Upper lobe of left lung (tissue), 6 donors: Measurements from ENCODE around the gene ABI1. TPM values are rescaled to one million over a fixed set of nuclear protein-coding genes. Genes with fewer than 3 reads are reported as not detected.

Experiments used
- ATAC-seq, 2 donors: fragments of 200-7000 bp; cut with Tn5 transposase; one replicate each; pipeline ENCODE4 v1.9.1; 2022; ENCODE audit warnings: mild to moderate bottlenecking in 2 of 2, moderate library complexity in 2 of 2; ENCODE audit not compliant: low FRiP score in 2 of 2
- DNase-seq, 2 donors: peaks; one replicate each; pipeline ENCODE4 v3.0.0-alpha.2; 2019 to 2020
- H3K27ac ChIP-seq, 4 donors: fragments of 200-600 bp; sonication (generic); one replicate each; pipeline ENCODE4 v1.5.1; 2016 to 2019
- H3K27me3 ChIP-seq, 4 donors: fragments of 200-600 bp; sonication (generic); one replicate each; pipeline ENCODE4 v1.5.1; 2017 to 2019
- H3K36me3 ChIP-seq, 4 donors: fragments of 200-600 bp; sonication (generic); one replicate each; pipeline ENCODE4 v1.5.1; 2016 to 2019
- H3K4me1 ChIP-seq, 4 donors: fragments of 200-600 bp; sonication (generic); one replicate each; pipeline ENCODE4 v1.5.1; 2018 to 2019
- H3K4me3 ChIP-seq, 4 donors: fragments of 200-600 bp; sonication (generic); one replicate each; pipeline ENCODE4 v1.5.1; 2017 to 2019; ENCODE audit warnings: mild to moderate bottlenecking in 2 of 4, moderate library complexity in 1 of 4
- H3K9me3 ChIP-seq, 4 donors: fragments of 200-600 bp; sonication (generic); one replicate each; pipeline ENCODE4 v1.5.1; 2018 to 2019
- CTCF ChIP-seq, 6 experiments: fragments of 450-650 bp in 4 of 6; fragments of 200-600 bp in 2 of 6; sonication (generic) in 2 of 6; IDR thresholded peaks; one replicate each; pipeline ENCODE4 v1.5.1; 2016 to 2019; ENCODE audit warnings: antibody characterized with exemption in 6 of 6
- EP300 ChIP-seq, 4 donors: sonication (generic); formaldehyde crosslinking; IDR thresholded peaks; one replicate each; pipeline ENCODE4 v1.5.1; 2017; ENCODE audit warnings: antibody characterized with exemption in 4 of 4, control low read depth in 2 of 4
- POLR2A ChIP-seq, 4 donors: fragments of 450-650 bp; IDR thresholded peaks; one replicate each; pipeline ENCODE4 v1.5.1; 2016 to 2017; ENCODE audit warnings: antibody characterized with exemption in 4 of 4, mild to moderate bottlenecking in 2 of 4
- POLR2AphosphoS5 ChIP-seq, 2 donors: sonication (generic); formaldehyde crosslinking; IDR thresholded peaks; one replicate each; pipeline ENCODE4 v1.5.1; 2017; ENCODE audit warnings: antibody characterized with exemption in 2 of 2
- WGBS, 2 donors: methylation state at CpG; one replicate each; pipeline ENCODE4 v1.1.5; 2017 to 2018; 5-methylcytosine and 5-hydroxymethylcytosine counted together
- total RNA-seq, 6 donors: library from RNA; depleted of rRNA in 4 of 6; stranded (reverse); fragments of >200 nt in 4 of 6; gene quantifications; one replicate each; pipeline versions ENCODE4 v1.1.0 to v1.2.1, GENCODE V29; 2016 to 2021
- donor health status: DM: no; HTN: no; CAD: no; lungs with moderate emphysema.
- donor health status: DM: no; HTN: yes; CAD: no; lungs with severe emphysema.

The ABI1 gene
- total RNA-seq, 6 donors from 2014 or later: 23.5 to 57.6 (median 48.6) TPM

- Histone ChIP-seq H3K4me3 (no peak overlapping the region), H3K4me1 (peaks cover 0 to 11% (median 0%) of the 10 kb centered on the region in 4 donors), H3K36me3 (no peaks in the 10 kb centered on the region), H3K27ac (no peak overlapping the region), H3K27me3 (no peaks in the 10 kb centered on the region), H3K9me3 (no peaks in the 10 kb centered on the region)
- 89 to 98% methylated on average over 3 of the region's 3 CpGs for WGBS, 2 donors
- DNase-seq: no peak
- TF ChIP-seq POLR2AphosphoS5 (IDR thresholded peaks at IDR 0.05) (no peak), CTCF (IDR thresholded peaks at IDR 0.05) (no peak), POLR2A (IDR thresholded peaks at IDR 0.05) (no peak), EP300 (IDR thresholded peaks at IDR 0.05) (no peak)
- ATAC-seq: no peak
Observed at GRCh38 chr10:26787362-26787761, 73.4 kb downstream of the ABI1 start.

GRCh38 chr10:26781797-26782196 is 79.0 kb downstream of the ABI1 start:
- no peak for DNase-seq
- peaks cover 16 to 36% (median 20%) of the 10 kb centered on the region in 4 donors for H3K4me1 ChIP-seq
- H3K27ac ChIP-seq: no peak overlapping the region
- H3K36me3 ChIP-seq: no peaks in the 10 kb centered on the region
- WGBS, 2 donors: 90 to 97% methylated on average over 2 of the region's 2 CpGs
- ATAC-seq: no peak
- no peaks in the 10 kb centered on the region for H3K9me3 ChIP-seq
- TF ChIP-seq POLR2A (IDR thresholded peaks at IDR 0.05) (no peak), EP300 (IDR thresholded peaks at IDR 0.05) (no peak), CTCF (IDR thresholded peaks at IDR 0.05) (no peak), POLR2AphosphoS5 (IDR thresholded peaks at IDR 0.05) (no peak)
- H3K27me3 ChIP-seq: no peaks in the 10 kb centered on the region
- no peak overlapping the region for H3K4me3 ChIP-seq

- H3K27me3 ChIP-seq: no peaks in the 10 kb centered on the region
- H3K4me3 ChIP-seq: no peak overlapping the region
- no peak for DNase-seq
- no peak overlapping the region for H3K27ac ChIP-seq
- no peaks in the 10 kb centered on the region for H3K9me3 ChIP-seq
- 61 to 73% methylated on average over 4 of the region's 4 CpGs for WGBS, 2 donors
- peaks cover 16 to 36% (median 20%) of the 10 kb centered on the region in 4 donors for H3K4me1 ChIP-seq
- no peaks in the 10 kb centered on the region for H3K36me3 ChIP-seq
- ATAC-seq: peak in 1 of 2 donors; percentile 76
- TF ChIP-seq CTCF (IDR thresholded peaks at IDR 0.05): no peak
- no peak for TF ChIP-seq POLR2A (IDR thresholded peaks at IDR 0.05)
- no peak for TF ChIP-seq EP300 (IDR thresholded peaks at IDR 0.05)
- TF ChIP-seq POLR2AphosphoS5 (IDR thresholded peaks at IDR 0.05): no peak
Observed at GRCh38 chr10:26780793-26781601, 79.8 kb downstream of the ABI1 start.

GRCh38 chr10:26780106-26780792 is 80.5 kb downstream of the ABI1 start:
- Histone ChIP-seq H3K4me3 (no peak overlapping the region), H3K27me3 (no peaks in the 10 kb centered on the region), H3K4me1 (peaks cover 16 to 36% (median 20%) of the 10 kb centered on the region in 4 donors), H3K9me3 (no peaks in the 10 kb centered on the region), H3K36me3 (no peaks in the 10 kb centered on the region), H3K27ac (no peak overlapping the region)
- 93 to 98% methylated on average over 8 of the region's 8 CpGs for WGBS, 2 donors
- no peak for DNase-seq
- no peak for ATAC-seq
- TF ChIP-seq EP300 (IDR thresholded peaks at IDR 0.05): no peak
- no peak for TF ChIP-seq POLR2A (IDR thresholded peaks at IDR 0.05)
- no peak for TF ChIP-seq POLR2AphosphoS5 (IDR thresholded peaks at IDR 0.05)
- TF ChIP-seq CTCF (IDR thresholded peaks at IDR 0.05): no peak
